Lower leg skin (tissue), 3 donors: Measurements from ENCODE around the gene ENTR1.

Source experiments
- POLR2A ChIP-seq, 2 donors: fragments of 450-650 bp; IDR thresholded peaks; one replicate each; pipeline ENCODE4 v1.6.1; 2016 to 2017; ENCODE audit warnings: antibody characterized with exemption in 2 of 2, mild to moderate bottlenecking in 1 of 2, moderate library complexity in 1 of 2
- TF ChIP-seq, protein P1 (sequence below), 3 donors: fragments of 450-650 bp; IDR thresholded peaks; one replicate each; pipeline ENCODE4 v1.5.1; 2016; ENCODE audit warnings: antibody characterized with exemption in 3 of 3, mild to moderate bottlenecking in 3 of 3, moderate library complexity in 2 of 3

DNA sequence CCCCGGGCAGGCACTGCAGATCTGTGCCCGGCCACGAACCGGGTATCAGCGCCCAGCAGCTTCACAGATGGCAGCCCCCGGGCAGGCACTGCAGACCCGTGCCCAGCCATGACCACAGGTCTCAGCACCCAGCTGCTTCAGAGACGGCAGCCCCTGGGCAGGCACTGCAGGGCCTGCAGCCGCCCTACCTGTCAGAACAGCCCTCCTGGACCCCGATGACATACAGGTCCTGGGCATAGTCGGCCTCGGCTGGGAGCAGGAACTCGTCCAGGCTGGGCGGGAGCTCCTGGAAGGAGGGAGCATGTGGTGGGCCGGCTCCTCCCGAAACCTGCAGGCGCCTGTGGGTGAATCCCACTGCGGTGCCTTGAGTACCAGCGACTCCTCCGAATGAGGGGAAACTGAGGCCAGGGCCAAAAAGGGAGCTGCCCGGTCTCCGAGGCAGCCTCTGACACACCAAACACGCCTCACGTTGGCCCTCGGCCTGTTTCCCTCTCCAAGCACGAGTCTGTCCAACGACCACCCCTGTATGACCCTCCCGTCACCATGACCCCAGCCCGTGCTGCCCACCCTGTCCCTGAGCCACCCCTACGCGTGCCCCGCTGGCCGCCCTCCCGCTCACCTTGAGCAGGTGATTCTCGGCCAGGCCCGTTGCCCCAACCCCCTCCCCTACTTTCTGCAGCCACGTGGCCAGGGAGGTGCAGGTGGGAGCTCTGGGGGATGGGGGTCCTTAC lies 23.6 kb upstream of the ENTR1 start:
- TF ChIP-seq, protein P1, sequence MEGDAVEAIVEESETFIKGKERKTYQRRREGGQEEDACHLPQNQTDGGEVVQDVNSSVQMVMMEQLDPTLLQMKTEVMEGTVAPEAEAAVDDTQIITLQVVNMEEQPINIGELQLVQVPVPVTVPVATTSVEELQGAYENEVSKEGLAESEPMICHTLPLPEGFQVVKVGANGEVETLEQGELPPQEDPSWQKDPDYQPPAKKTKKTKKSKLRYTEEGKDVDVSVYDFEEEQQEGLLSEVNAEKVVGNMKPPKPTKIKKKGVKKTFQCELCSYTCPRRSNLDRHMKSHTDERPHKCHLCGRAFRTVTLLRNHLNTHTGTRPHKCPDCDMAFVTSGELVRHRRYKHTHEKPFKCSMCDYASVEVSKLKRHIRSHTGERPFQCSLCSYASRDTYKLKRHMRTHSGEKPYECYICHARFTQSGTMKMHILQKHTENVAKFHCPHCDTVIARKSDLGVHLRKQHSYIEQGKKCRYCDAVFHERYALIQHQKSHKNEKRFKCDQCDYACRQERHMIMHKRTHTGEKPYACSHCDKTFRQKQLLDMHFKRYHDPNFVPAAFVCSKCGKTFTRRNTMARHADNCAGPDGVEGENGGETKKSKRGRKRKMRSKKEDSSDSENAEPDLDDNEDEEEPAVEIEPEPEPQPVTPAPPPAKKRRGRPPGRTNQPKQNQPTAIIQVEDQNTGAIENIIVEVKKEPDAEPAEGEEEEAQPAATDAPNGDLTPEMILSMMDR (IDR thresholded peaks at IDR 0.05), result no peak
- no peak for TF ChIP-seq POLR2A (IDR thresholded peaks at IDR 0.05)
